ENCODE data around the gene TMEM101. TPM values are rescaled to one million over a fixed set of nuclear protein-coding genes. Genes with fewer than 3 reads are reported as not detected.

The TMEM101 gene
- total RNA-seq, 1 experiment from 2014 or later, result 75.5 TPM

DNA sequence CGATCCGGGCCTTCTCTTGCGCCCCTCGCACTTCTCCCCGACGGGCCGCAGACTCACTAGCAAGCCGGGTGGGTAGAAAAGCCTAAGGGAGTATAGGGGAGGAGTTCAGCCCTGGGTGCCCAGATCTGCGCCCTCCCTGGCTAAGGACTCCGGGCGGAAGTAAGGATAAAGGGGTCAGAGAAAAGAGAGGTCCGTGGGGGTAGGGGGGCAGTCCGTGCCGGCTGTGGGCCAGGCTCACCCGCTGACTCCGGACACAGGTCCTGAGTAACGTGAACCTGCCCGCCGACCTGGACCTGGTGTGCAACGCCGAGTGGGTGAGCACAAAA is 8.5 kb downstream of the TMEM101 start:
- ATAC-seq (peak; percentile 1; the same call in 1 of the 2 replicates), DNase-seq (no peak)
- ChIA-PET POLR2A (ENCODE audit: unreplicated experiment) (interaction anchor here (0.5 to 0.6 kb wide), 3 partner anchors 92 to 117 kb away, joined by 3 to 4 read pairs (median 3); partner anchors contain the start of gene HDAC5), CTCF (interaction anchor here (0.6 to 1.3 kb wide), 7 partner anchors 12 to 212 kb away, joined by 3 to 5 read pairs (median 4); partner anchors contain the start of gene G6PC3)
- Histone ChIP-seq H3K9me2 (replicated peaks; ENCODE audit: low read length) (no peaks in the 10 kb centered on the region), H2AFZ (ENCODE audit: low read length) (peak overlapping the region; percentile 63), H3K9me3 (ENCODE audit: low read length) (no peaks in the 10 kb centered on the region), H3K36me3 (ENCODE audit: low read depth, low read length) (peaks cover 10% of the 10 kb centered on the region; the same call in 1 of the 2 replicates), H3K4me3 (ENCODE audit: low read length) (peak overlapping the region; percentile 83), H3F3A (ENCODE audit: low read length, unreplicated experiment) (peaks cover 4% of the 10 kb centered on the region), H4K20me1 (ENCODE audit: low read length) (no peaks in the 10 kb centered on the region), H3K79me2 (ENCODE audit: low read length) (peaks cover 18% of the 10 kb centered on the region; the same call in 1 of the 2 replicates), H3K27me3 (ENCODE audit: low read length) (no peaks in the 10 kb centered on the region), H3K9ac (ENCODE audit: low read length) (peak overlapping the region; percentile 74), H3K4me1 (ENCODE audit: insufficient read depth, low read length) (peaks cover 33% of the 10 kb centered on the region), H3K27ac (ENCODE audit: low read length) (peak overlapping the region; percentile 66), H3K4me2 (ENCODE audit: low read length) (peak overlapping the region; percentile 96)
- TSS peak; percentile 75 for BruUV-seq (replicated peaks)
- TF ChIP-seq EZH2 (IDR thresholded peaks at IDR 0.05; ENCODE audit: low read length, unreplicated experiment) (no peak), EZH2phosphoT487 (IDR thresholded peaks at IDR 0.05; ENCODE audit: borderline replicate concordance, low read length) (no peak), CTCF (conservative IDR thresholded peaks at IDR 0.05; ENCODE audit: low read depth, low read length) (no peak)
- intact Hi-C loops (cut with micrococcal nuclease), result loop anchor here (1.0 to 5.0 kb wide), 3 partner anchors 8 to 131 kb away; partner anchors contain the start of gene TMEM101

DNA sequence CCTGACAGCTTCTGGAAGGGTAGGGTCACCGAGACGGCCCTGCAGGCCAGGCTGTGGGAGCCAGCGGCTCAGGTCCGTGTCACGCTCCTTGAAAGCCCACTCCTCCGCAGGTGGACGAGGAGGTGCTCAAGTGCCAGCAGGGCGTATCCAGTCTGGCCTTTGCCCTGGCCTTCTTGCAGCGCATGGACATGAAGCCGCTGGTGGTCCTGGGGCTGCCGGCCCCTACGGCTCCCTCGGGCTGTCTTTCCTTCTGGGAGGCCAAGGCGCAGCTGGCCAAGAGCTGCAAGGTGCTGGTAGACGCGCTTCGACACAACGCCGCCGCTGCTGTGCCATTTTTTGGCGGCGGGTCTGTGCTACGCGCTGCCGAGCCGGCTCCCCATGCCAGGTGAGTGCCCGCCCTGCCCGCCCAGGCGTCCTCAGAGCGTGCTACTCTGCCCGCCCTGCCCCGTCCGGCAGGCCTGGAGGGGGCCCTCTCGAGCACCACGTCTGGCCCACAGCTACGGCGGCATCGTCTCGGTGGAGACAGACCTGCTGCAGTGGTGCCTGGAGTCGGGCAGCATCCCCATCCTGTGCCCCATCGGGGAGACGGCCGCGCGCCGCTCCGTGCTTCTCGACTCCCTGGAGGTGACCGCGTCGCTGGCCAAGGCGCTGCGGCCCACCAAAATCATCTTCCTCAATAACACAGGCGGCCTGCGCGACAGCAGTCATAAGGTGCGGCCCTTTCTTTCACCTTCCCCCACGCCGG is 9.1 kb downstream of the TMEM101 start:
- ChIA-PET POLR2A (ENCODE audit: unreplicated experiment) (interaction anchor here (0.5 to 0.6 kb wide), 2 partner anchors 117 to 118 kb away, joined by 3 read pairs; partner anchors contain the start of gene HDAC5), CTCF (interaction anchor here (0.6 to 1.3 kb wide), 7 partner anchors 11 to 213 kb away, joined by 3 to 5 read pairs (median 4); partner anchors contain the start of gene G6PC3)

More for the DNA sequence above, 9.1 kb downstream of the TMEM101 start:
- Histone ChIP-seq H3K27me3 (ENCODE audit: low read length) (no peaks in the 10 kb centered on the region), H3K4me3 (ENCODE audit: low read length) (peak overlapping the region; percentile 83), H3K27ac (ENCODE audit: low read length) (peak overlapping the region; percentile 66), H3K9me3 (ENCODE audit: low read length) (no peaks in the 10 kb centered on the region), H3K4me1 (ENCODE audit: insufficient read depth, low read length) (peaks cover 33% of the 10 kb centered on the region), H3K9me2 (replicated peaks; ENCODE audit: low read length) (no peaks in the 10 kb centered on the region), H2AFZ (ENCODE audit: low read length) (peak overlapping the region; percentile 63), H3K79me2 (ENCODE audit: low read length) (peaks cover 18% of the 10 kb centered on the region; the same call in 1 of the 2 replicates), H3K9ac (ENCODE audit: low read length) (peak overlapping the region; percentile 74), H3K4me2 (ENCODE audit: low read length) (peak overlapping the region; percentile 96), H3F3A (ENCODE audit: low read length, unreplicated experiment) (peaks cover 4% of the 10 kb centered on the region), H3K36me3 (ENCODE audit: low read depth, low read length) (peaks cover 10% of the 10 kb centered on the region; the same call in 1 of the 2 replicates), H4K20me1 (ENCODE audit: low read length) (no peaks in the 10 kb centered on the region)
- no TSS peak for BruUV-seq (replicated peaks)
- TF ChIP-seq EZH2phosphoT487 (IDR thresholded peaks at IDR 0.05; ENCODE audit: borderline replicate concordance, low read length) (no peak), EZH2 (IDR thresholded peaks at IDR 0.05; ENCODE audit: low read length, unreplicated experiment) (no peak), CTCF (conservative IDR thresholded peaks at IDR 0.05; ENCODE audit: low read depth, low read length) (peak; percentile 51; the same call in 1 of the 2 replicates)
- intact Hi-C loops (cut with micrococcal nuclease), result loop anchor here (1.0 to 5.0 kb wide), 3 partner anchors 9 to 132 kb away; partner anchors contain the start of gene TMEM101
- peak; percentile 82 for DNase-seq
- ATAC-seq, result peak; percentile 60
